SHP77 (cell line): Measurements from ENCODE around the gene PHOX2B.
"Not testable (repeated sequence)": the region's sequence is repeated elsewhere in the genome, so short reads cannot be mapped to it uniquely, and the experiment has no call there.

Experiments used
- DNase-seq, 2 experiments: peaks; one replicate each; lab custom pipeline; 2025; lab: John Stamatoyannopoulos, UW

The PHOX2B gene

DNA sequence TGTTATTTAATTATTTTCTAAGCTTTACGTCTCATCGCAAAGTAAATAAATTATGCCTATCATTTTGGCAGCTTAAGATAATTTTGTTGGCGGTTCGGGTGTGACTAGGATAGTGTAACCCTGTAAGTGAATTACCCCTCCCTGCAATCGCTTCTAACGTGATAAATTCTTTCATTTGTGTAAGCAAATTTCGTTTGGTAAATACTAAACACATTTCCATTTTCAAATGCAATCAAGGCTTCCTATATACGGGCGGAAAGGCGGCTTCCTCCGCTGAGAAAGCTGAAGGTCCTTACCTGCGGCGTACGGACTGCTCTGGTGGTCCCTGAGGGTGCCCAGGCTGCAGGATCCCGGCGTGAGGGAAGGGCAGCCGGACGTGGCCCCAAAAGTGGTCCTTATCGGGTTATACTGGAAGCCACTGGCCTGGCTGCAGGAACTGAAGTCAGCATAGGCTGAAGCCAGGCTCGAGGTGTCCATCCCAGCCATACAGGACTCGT, 403 bp downstream of the PHOX2B start:
- DNase-seq = no peak

DNA sequence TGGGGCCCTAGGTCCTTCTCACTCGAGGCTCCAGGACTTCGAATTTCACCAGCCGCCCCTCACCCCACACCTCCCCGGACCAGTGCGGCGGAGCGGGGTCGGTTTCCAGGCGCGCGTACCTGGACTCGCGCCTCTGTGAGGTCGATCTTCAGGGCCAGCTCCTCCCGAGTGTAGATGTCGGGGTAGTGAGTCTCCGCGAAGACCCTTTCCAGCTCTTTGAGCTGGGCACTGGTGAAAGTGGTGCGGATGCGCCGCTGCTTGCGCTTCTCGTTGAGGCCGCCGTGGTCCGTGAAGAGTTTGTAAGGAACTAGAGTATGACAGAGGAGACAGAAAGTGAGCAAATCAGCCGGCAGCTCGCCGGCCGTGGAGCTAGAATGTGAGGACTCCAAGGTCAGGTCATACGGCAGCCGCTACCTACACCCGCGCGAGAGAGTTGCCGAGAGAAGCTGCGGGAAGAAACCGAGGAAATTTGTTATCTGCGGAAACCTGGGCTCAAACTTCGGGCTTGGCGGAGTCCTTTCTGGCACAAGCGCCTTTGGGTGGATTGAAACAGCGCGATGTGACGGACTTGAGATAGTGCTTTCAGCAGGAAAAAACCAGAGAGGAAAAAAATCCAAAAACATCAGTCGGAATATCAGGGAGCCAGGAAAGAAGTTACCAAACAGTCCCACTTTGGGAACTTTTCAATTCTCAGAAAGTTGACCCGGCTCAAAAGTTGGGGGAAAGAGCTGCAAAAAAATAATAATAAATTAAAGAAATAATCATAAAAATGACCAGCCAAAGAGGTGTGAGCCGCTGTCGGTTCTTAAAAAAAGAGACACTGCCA, 1.1 kb downstream of the PHOX2B start:
- DNase-seq = no peak

DNA sequence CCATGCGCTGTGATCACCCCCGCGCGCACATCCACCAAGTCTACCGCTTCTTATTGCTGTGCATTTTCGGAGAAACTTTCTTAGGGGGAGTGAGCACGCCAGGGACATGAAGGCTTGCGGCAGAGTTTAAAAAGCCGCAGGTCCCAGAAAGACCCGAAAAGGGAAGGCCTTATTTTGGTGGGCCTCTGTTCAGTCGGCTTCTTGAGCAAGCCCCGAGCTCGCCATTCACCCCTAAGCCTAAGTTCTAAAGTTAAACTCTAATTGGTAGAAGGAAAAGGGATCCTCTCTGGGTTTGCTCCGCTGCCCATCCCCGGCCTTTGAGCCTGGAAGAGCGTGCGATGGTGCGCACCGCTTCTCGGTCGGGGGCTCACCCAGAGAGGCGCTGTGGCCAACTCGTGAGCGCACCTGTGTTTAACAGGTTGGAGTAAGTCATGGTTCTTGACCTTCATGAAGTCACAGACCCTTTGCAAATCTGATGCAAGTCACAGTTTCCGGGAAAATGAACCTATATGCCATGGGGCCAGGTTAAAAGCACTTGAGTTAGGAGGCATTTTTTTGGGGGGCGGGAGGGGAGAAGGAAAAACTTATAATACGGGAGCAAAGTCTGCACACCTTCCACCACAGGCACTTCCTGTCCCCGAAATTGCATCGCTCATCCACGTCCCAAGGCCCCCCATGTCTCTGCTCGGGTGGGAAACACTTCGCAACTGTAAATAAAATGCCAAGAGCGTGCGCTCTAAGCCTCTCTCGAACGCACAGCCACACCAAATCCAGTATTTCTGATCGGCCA, 1.9 kb downstream of the PHOX2B start:
- DNase-seq = no peak

DNA sequence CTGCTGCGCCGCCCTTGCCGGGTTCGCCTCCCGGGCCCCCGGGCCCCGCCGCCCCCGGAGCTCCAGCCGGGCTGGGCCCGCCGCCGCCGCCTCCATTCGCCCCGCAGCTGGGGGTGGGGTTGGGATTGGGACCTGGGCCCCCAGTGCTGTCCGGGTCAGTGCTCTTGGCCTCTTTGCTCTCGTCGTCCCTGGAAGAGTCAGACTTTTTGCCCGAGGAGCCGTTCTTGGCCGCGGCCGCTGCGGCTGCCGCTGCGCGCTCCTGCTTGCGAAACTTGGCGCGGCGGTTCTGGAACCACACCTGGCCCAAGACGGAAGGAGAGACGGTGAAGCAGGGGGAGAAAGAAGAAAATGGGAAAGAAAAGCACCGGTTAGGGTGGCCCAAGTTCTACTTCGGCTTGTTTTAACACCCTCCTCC, 2.5 kb downstream of the PHOX2B start:
- no peak for DNase-seq

DNA sequence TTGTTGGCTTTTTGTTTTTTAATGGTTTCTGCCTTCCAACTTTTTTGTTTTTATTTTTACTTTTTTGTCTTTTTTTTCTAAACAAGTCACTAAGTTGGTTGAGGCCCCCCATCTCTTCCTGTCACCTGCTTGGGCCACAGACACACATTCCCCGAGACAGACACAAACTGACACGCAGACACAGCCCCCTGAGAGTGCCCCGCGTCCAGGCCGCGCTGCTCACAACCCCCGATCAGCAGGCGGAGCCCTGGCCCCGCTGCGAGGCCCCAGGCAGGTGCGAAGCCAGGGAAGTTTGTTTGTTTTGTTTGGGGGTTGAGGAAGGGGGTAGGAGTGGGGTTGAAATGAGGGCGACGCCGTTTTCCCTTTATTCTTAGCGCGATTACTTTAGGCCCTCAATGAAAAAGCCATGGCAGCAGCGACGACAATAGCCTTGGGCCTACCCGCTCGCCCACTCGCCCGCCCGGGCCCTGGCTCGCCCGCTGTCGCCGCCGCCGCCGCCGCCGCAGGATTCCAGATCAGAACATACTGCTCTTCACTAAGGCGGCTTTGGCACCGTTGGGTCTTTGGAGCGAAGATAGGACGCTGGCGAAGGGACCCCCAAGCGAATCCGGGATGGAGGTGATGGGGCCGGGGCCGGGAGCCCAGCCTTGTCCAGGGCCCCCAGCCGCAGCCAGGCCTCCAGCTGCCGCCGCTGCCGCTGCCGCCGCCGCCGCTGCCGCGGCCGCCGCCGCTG, 3.1 kb downstream of the PHOX2B start:
- no peak for DNase-seq

DNA sequence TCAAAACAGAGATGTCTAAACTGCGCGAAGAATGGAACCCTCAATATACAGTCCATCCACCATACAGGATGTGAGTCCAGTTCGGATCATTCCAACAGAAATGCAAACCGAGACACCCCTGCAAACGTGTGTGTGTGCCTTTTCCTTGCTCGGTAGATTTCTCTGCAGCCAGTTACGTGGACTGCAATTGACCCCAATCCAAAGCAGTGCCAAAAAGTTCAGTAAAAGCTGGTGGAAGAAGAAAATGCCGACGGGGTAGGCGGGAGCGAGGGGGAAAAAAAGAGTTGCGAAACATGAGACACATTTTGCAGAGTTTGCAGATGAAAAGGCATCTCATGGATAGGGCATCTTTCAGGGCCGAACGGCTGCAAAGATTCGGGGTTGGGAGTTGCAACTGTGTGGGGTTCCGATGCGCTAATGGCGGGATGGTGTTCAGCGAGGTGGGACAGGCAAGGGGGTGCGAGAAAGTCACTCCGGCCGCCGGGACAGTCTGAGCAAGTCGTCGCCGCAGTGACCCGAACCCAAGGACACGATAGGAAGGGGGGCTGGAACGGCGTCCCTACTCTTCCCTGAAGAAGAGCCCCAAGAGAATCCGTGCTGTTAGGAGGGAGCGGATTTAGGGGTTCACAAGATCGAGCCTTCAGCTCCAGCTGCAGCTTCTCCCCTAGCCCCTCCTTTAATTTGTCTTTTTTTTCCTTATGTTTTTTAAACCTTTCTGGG, 3.8 kb downstream of the PHOX2B start:
- no peak for DNase-seq

DNA sequence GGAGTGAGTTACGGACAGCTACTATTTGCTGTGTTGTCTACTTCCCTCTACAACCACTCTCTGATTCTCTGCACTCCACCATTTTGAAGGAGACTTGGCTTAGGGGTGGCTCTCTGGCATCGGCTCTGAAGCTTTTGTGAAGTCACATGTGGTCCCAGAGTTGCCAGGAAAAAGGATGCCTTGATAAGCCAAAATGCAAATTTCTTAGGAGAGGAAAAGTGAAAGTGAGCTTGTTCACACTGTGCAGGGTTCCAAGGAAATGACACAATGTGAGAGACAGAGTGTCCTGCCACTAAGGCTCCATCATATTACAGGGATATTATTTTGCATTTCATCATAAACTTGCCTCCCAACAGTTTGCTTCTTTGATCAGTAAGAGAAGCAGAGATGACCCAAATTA, 7.2 kb downstream of the PHOX2B start:
- DNase-seq = no peak

DNA sequence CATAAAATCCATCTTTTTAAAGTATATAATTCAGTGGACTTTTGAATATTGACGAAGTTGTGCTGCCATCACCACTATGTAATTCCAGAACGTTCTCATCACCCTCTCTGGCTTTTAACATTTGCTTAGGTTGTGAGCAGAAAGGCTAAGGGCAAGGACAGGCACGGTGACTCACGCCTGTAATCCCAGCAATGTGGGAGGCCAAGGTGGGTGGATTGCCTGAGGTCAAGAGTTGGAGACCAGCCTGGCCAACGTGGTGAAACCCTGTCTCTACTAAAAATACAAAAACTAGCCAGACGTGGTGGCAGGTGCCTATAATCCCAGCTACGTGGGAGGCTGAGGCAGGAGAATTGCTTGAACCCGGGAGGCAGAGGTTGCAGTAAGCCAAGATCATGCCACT, 11.0 kb downstream of the PHOX2B start:
- not testable (repeated sequence) for DNase-seq

DNA sequence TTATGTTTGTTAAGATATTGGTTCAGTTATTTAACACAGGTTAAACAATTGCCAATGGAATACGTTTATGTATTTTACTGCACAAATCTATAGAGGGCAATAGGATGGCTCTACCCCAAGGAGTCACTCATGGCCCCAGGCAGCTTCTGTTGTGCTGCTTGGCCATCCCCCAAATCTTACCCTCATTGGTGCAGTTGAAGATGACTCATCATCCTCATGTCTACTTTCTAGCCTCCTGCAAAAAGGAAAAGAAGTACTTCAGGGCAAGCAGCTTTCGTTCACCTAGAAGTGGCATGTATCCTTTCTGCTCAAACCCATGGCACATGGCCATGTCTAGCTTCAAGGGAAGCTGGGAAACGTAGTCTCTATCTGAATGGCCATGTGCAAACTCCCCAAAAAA, 14.2 kb downstream of the PHOX2B start:
- no peak for DNase-seq

DNA sequence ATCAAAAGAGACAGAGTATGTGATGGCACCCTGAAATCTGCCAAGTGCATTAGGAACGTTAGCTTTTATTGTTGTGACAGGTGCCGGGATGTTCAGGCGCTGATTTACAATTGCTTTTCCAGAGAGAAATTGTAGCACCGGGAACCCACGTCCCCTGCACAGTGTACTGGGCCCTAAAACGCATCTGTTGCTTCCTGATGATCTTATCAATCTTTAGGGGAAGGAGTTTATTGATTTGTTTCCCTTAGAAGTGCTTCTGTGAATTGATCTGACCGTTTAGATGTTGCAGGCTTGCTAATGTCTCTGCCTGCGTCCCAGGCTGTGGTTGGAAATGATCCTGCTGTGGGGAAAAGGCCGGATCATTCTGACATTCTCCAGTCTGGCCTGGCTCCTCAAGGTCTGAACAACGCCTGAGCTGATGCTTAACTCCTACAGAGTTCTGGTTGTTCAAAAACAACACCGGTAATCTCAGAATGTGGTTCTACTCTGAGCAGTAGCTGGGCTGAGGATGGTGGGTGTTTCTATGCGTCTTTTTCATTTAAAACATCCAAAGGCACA, 16.9 kb downstream of the PHOX2B start:
- no peak for DNase-seq

DNA sequence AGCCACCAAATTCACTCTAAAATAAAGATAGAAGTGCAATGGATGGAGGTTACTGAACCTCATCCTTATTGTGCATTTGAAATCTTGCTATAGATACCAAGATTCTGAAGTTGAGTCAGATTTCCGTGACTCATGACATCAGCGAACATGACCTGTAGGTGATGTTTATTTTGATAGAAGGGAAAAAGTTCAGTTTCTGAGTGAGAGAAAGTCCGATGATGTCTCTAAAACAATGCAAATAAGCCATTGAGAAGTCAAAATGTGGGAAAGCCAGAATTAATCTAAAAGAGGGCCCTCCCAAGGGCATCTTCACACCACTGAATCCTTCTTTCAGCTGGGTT, 20.0 kb downstream of the PHOX2B start:
- DNase-seq = no peak

DNA sequence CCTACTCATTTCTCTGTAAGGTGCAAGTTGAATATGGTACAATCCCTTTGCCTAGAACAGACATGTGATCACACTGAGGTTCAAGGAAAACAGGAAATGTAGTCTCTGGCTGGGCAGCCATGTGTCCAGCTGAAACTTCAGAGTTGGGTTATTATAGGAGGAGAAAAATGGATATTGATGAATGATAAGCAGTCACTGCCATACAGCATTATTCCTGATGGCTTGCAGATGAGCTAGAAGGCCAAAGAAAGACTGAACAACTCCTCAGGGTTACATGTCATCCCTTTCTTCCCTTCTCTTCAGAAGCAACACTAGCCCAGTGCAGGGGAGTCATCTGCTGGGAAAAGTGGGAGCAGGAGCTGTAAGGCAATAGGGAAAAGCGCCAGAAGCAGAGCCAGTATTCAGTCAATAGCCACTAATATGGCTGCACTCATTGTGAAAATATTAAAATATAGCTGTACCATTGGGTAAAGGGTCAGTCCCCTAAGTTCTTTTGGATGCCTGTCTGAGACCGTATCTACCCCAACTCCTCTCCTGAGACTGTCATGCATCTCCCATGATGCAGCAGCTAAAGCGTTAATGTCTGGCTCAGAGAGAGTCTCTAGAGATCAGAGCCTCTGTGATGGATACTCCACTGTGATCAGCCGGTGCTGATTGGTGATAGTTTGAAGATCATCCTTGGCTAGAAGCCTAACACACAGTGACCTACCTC, 20.5 kb downstream of the PHOX2B start:
- no peak for DNase-seq

DNA sequence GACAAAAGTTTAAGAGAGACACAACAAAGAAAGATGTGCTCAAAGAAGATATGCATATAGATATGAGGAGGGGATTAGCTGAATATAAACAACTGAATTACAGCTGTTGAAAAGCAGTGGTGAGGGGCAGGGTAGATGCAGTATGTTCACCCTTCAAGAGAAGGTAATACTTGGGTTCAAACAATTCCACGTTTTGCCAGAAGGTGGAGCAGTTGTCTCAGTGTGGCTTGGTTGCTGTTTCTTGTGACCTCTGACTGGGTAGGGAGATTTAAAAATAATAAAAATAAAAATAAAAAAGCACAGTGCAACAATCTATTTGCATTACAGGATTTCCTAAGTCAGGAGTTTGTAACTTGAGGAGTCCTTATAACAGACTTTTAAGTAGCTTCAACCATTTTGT, 23.3 kb downstream of the PHOX2B start:
- no peak for DNase-seq

DNA sequence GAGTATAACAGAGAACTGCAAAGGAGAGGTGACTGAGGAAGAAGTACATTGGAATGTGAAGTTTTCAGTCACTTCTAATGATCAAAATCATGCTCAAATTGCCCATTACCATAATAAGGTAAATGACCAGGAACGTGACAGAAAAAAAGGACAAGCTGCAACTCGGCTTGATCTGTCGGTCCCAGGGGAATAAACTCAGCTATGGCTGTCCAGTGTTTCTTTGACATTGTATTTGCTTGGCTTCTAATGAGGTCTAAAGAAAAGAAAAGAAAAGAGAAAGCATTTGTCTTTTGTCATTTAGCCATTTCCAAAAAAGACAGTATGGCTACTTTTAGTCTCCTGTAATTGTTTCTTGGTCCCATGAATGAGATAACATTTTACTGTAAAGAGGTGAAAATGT, 25.2 kb downstream of the PHOX2B start:
- DNase-seq = no peak

DNA sequence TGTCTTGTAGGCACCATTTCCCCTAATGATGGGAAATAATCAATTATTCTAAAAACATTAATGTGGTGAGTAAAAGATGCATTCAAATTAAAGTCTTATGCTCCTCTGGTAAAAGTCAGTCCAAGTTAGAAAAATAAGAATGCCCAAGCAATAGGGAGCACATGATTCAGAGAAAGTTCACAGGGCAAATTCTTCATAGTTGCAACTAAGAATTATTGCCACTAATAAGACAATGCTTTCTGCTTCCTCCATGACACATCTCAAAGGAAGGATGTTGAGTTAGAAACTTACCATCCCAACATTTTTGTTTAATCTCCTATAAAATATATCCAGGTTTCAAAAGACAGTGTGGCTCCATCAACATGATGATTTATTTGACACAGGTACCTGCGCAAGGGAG, 26.3 kb downstream of the PHOX2B start:
- no peak for DNase-seq

DNA sequence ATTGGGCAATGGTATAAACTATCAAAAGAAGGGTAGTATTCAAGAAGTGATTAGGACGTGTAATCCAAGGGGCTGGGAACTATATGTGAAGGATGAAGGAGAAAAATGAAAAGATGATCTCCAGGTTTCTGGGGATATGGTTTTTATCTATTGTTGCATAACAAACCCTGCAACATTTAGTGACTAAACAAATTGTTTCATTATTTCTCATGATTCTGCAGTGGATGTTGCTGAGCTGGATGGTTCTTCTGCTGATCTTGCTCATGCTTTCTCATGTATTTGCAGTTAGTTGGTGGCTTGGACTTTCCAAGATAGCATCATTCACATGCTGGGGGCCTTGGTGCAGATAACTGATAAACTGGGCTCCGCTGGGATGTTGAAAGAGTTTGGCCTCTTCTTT, 29.1 kb downstream of the PHOX2B start:
- no peak for DNase-seq

DNA sequence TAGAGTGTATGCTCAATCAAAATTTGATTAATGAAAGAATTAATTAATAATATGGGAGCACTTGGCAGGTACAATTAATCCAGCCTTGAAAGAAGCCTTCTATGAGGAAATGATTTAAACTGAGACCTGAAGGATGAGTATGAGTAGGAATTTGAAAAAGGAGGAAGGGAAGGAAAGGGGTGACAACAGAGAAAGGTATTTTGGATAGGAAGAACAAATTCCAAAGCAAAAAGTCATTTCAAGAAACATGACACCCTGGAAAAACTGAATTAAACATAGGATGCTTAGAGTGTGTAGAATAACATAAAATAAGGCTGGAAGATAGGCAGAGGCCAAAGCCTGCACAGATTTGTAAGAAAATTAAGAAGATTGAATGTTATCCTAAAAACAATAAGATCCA, 29.6 kb downstream of the PHOX2B start:
- DNase-seq = no peak

DNA sequence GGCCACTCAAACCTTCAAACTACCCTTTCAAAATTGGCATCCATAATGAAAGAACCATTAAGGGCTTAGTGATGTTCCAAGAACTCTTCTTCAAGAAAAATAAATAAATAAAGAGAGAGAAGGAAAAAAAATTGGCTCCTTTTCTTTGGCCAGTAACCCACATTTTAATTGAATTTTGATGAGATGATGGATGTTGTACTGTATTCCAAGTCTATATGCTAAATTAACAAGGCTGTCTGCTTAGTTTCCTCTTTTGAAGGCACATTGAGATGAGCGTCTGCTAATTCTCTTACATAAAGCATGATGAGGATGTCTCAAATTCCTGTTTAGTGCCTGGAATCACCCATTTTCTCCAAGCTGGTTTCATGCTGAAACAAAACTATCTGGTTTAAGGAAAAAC, 33.4 kb downstream of the PHOX2B start:
- DNase-seq = no peak

DNA sequence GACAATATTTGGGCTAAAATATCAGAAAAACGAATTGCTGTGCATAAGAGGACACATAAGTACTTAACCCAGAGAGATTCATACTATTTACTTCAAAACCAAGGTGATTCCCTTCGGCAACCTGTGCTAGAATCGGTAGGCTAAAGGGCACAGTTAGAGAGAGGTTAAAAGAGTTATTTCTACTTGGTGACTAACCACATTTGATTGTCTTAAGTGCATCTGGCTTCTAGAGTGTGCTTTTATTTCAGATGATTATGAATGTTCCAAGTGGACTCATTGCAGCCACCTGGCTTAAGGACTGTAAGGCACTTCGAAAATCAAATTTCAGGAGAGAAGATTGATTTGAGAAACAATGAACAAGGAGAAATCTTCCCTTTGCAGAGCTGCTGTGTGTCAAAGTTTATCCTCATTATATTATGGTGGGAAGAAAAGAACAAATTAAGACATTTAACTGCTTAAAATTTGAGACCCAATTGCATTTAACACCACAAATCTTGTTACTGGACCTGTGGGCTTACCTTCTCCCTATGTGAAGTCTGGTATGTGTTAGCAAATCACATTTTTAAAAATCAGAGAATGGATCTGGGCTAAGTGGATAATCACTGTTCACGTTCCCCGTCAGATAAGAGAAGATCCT, 34.0 kb downstream of the PHOX2B start:
- no peak for DNase-seq

DNA sequence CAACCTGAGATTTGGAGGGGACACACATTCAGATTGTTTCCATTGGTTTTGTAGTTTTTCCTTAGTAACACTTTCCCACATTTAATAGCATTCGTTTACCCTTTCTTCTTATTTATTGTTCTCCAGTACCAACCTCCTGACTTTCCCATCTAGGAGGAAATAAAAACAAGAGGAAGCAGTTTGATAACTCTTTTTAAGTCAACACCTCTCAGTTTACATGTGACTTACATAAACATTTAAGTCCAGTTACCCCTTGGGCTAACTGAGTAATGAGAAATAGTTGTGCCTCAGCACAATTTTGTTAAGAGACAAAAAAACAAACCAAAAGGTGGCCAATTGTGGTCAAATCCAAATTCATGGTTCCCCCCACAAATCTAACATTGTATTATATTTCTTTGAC, 34.8 kb downstream of the PHOX2B start:
- no peak for DNase-seq

DNA sequence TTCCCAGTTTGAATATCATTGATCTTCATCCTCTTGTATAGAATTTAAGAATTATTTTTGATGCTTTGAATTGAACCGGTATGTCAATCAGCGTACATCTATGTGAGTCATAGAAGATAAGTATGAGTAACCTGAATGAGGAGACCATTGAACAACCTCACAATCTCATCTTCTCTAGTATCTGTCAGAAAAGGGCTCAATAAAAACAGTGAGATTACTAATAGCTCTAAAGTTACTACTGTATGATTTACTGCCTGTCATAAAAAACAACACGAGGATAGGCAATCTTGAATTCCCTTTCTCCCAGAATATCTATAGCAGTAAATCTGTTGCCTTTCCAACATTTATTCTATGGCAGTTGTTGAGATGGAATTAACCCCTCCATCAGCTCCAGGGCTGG, 36.1 kb downstream of the PHOX2B start:
- DNase-seq = no peak
